Thyroid gland (tissue), 4 donors: Measurements from ENCODE around the gene ZYG11A. TPM values are rescaled to one million over a fixed set of nuclear protein-coding genes. Genes with fewer than 3 reads are reported as not detected.
"Not testable (repeated sequence)": the region's sequence is repeated elsewhere in the genome, so short reads cannot be mapped to it uniquely, and the experiment has no call there.

ENCODE experiments used
- DNase-seq, 2 donors: peaks; one replicate each; pipeline ENCODE4 v3.0.0-alpha.2; 2019
- H3K27ac ChIP-seq, 3 donors: fragments of 200-600 bp; sonication (generic); 1 replicate in 2 of 3; 2 replicates in 1 of 3; pipeline ENCODE4 v1.5.1; 2016 to 2019; ENCODE audit warnings: mild to moderate bottlenecking in 1 of 3, moderate library complexity in 1 of 3
- H3K27me3 ChIP-seq: fragments of 200-600 bp; sonication (generic); one replicate; pipeline ENCODE4 v1.5.1; 2019
- H3K36me3 ChIP-seq, 2 donors: fragments of 200-600 bp; sonication (generic); one replicate each; pipeline ENCODE4 v1.5.1; 2016 to 2019
- H3K4me1 ChIP-seq, 2 donors: fragments of 200-600 bp; sonication (generic); one replicate each; pipeline ENCODE4 v1.5.1; 2017 to 2019
- H3K4me3 ChIP-seq, 3 donors: fragments of 200-600 bp; sonication (generic); replicated peaks in 1 of 3; 1 replicate in 2 of 3; 2 replicates in 1 of 3; pipeline ENCODE4 v1.5.1; 2016; ENCODE audit warnings: mild to moderate bottlenecking in 1 of 3
- H3K9me3 ChIP-seq: fragments of 200-600 bp; sonication (generic); one replicate; pipeline ENCODE4 v1.5.1; 2017
- POLR2A ChIP-seq, 2 donors: fragments of 450-650 bp; IDR thresholded peaks; one replicate each; pipeline ENCODE4 v1.6.1; 2017; ENCODE audit warnings: antibody characterized with exemption in 2 of 2, mild to moderate bottlenecking in 2 of 2, moderate library complexity in 1 of 2
- WGBS, 2 donors: methylation state at CpG; one replicate each; pipeline ENCODE4 v1.1.5; 2017; 5-methylcytosine and 5-hydroxymethylcytosine counted together
- intact Hi-C: fragments of 100-400 bp; cut with DNase I; formaldehyde crosslinking; loops from one replicate; pipeline ENCODE4 v1.15.1; 2023
- total RNA-seq, 4 donors: library from RNA; depleted of rRNA; stranded (reverse); fragments of >200 nt; gene quantifications; one replicate each; pipeline ENCODE4 v1.2.3, GENCODE V29; 2016
- TF ChIP-seq, protein P1 (sequence below), 6 experiments: fragments of 200-600 bp in 3 of 6; fragments of 450-650 bp in 3 of 6; sonication (generic) in 3 of 6; IDR thresholded peaks; one replicate each; pipeline ENCODE4 v1.5.1; 2016 to 2019; ENCODE audit warnings: antibody characterized with exemption in 6 of 6, mild to moderate bottlenecking in 2 of 6, inconsistent platforms in 1 of 6, moderate library complexity in 1 of 6

The ZYG11A gene
- total RNA-seq, 4 donors from 2014 or later = 4.0 to 9.3 (median 5.9) TPM

DNA sequence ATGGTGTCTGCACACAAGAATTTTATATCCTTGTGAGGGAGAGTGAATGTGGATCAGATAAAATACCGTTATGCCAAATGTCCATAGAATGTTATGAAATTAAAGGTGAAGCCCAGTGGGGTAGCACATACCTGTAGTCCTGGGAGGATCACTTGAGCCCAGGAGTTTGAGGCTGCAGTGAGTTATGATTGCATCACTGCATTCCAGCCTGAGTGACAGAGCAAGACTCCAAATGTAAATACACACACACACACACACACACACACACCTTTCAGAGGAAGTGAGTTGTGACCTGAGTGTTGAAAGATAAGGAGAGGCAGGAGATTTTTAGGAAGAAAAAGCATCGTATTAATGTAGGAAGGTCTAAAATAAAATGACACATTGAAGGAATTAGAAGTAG lies 28.1 kb upstream of the ZYG11A start:
- peaks cover 11 to 27% of the 10 kb centered on the region in 2 donors for H3K36me3 ChIP-seq
- no peaks in the 10 kb centered on the region for H3K9me3 ChIP-seq
- H3K4me3 ChIP-seq = no peak overlapping the region
- H3K27ac ChIP-seq = peak overlapping the region in 2 of 3 donors; percentile 39 to 76
- peak; percentile 39 to 59 for DNase-seq
- TF ChIP-seq, protein P1, sequence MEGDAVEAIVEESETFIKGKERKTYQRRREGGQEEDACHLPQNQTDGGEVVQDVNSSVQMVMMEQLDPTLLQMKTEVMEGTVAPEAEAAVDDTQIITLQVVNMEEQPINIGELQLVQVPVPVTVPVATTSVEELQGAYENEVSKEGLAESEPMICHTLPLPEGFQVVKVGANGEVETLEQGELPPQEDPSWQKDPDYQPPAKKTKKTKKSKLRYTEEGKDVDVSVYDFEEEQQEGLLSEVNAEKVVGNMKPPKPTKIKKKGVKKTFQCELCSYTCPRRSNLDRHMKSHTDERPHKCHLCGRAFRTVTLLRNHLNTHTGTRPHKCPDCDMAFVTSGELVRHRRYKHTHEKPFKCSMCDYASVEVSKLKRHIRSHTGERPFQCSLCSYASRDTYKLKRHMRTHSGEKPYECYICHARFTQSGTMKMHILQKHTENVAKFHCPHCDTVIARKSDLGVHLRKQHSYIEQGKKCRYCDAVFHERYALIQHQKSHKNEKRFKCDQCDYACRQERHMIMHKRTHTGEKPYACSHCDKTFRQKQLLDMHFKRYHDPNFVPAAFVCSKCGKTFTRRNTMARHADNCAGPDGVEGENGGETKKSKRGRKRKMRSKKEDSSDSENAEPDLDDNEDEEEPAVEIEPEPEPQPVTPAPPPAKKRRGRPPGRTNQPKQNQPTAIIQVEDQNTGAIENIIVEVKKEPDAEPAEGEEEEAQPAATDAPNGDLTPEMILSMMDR (IDR thresholded peaks at IDR 0.05) = no peak
- no peak for TF ChIP-seq POLR2A (IDR thresholded peaks at IDR 0.05)
- peaks cover 10 to 21% of the 10 kb centered on the region in 2 donors for H3K4me1 ChIP-seq
- intact Hi-C loops = no loop called here
- 35 to 49% methylated on average over 2 of the region's 2 CpGs for WGBS, 2 donors
- H3K27me3 ChIP-seq = no peaks in the 10 kb centered on the region

DNA sequence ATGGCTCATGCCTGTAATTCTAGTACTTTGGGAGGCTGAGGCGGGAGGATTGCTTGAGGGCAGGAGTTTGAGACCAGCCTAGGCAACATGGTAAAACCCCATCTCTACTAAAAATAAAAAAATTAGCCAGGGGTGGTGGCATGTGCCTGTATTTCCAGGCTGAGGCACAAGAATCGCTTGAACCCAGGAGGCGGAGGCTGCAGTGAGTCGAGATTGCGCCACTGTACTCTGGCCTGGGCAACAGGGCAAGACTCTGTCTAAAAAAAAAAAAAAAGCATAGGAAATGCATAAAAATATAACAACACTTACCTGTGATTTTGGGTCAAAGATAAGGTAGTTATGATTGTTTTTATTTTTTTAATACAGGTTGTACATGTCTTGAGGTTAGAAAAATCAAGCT lies 21.7 kb upstream of the ZYG11A start:
- H3K9me3 ChIP-seq, H3K27ac ChIP-seq, H3K4me3 ChIP-seq, intact Hi-C loops, DNase-seq, H3K27me3 ChIP-seq, H3K4me1 ChIP-seq: not testable (repeated sequence)
- WGBS, 2 donors = 95 to 99% methylated on average over 5 of the region's 5 CpGs
- peaks cover 27 to 31% of the 10 kb centered on the region in 2 donors for H3K36me3 ChIP-seq

GRCh38 chr1:52825868-52826267 lies 16.7 kb upstream of the ZYG11A start:
- H3K4me1 ChIP-seq = no peaks in the 10 kb centered on the region
- WGBS, 2 donors = 58 to 61% methylated on average over 1 of the region's 1 CpG
- H3K9me3 ChIP-seq = no peaks in the 10 kb centered on the region
- TF ChIP-seq, protein P1 (IDR thresholded peaks at IDR 0.05) = no peak
- no peak for TF ChIP-seq POLR2A (IDR thresholded peaks at IDR 0.05)
- DNase-seq = no peak
- no peak overlapping the region for H3K4me3 ChIP-seq
- peaks cover 13 to 16% of the 10 kb centered on the region in 2 donors for H3K36me3 ChIP-seq
- no peaks in the 10 kb centered on the region for H3K27me3 ChIP-seq
- H3K27ac ChIP-seq = no peak overlapping the region
- intact Hi-C loops = no loop called here

DNA sequence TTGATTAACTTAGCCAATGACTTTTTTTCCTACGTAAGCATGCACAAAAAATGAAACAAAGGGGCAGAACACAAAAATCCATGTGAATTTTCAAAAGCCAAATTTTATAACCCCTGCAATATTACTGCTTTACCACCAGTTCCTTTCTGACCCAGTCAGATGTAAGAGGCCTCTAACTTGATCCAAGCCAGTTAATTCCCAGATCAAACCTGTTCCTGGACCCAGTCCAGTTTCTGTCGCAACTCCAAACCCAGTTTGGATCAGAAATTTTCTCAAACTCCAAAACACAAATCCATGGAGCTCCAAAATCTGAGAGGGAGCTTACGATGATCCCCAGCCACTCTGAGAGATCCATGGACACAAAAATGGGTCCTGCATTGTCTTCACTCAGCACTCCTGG lies 7.8 kb upstream of the ZYG11A start:
- Histone ChIP-seq H3K4me3 (no peak overlapping the region), H3K27ac (no peak overlapping the region), H3K27me3 (no peaks in the 10 kb centered on the region), H3K9me3 (no peaks in the 10 kb centered on the region), H3K4me1 (no peaks in the 10 kb centered on the region), H3K36me3 (no peaks in the 10 kb centered on the region)
- no peak for TF ChIP-seq POLR2A (IDR thresholded peaks at IDR 0.05)
- TF ChIP-seq, protein P1 (IDR thresholded peaks at IDR 0.05) = peak in 3 of 6 experiments; percentile 17 to 39 (median 31)
- intact Hi-C loops = no loop called here
- DNase-seq = peak; percentile 31 to 37
- WGBS, 2 donors = 72 to 77% methylated on average over 3 of the region's 3 CpGs

DNA sequence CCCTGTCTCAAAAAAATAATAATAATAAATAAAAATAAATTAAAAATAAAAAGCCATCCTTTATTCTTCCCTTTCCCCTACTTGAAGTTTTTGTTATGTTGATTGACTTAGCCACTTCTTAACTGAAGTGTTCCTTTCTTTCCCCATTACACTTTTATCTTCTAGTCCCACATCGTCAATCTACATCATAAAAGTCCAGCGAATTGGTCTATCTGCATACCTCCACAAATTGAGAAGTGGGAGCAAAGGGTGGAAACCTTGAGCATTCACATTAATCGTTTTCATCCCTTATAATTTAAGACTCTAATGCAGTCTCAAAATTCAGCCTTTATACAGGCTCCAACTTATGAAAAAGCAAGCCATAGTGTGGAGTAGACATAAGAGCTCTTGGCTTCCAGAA lies 6.5 kb upstream of the ZYG11A start:
- intact Hi-C loops = no loop called here
- Histone ChIP-seq H3K27me3 (no peaks in the 10 kb centered on the region), H3K4me3 (no peak overlapping the region), H3K27ac (no peak overlapping the region), H3K9me3 (no peaks in the 10 kb centered on the region), H3K36me3 (no peaks in the 10 kb centered on the region), H3K4me1 (no peaks in the 10 kb centered on the region)
- TF ChIP-seq, protein P1 (IDR thresholded peaks at IDR 0.05) = no peak
- TF ChIP-seq POLR2A (IDR thresholded peaks at IDR 0.05) = no peak
- DNase-seq = no peak
- 66 to 70% methylated on average over 3 of the region's 3 CpGs for WGBS, 2 donors

- intact Hi-C loops, H3K4me1 ChIP-seq, H3K9me3 ChIP-seq, H3K27ac ChIP-seq, H3K36me3 ChIP-seq, H3K4me3 ChIP-seq, DNase-seq, H3K27me3 ChIP-seq: not testable (repeated sequence)
- WGBS, 2 donors = 92 to 98% methylated on average over 10 of the region's 10 CpGs
Observed at GRCh38 chr1:52839175-52839574, 3.4 kb upstream of the ZYG11A start.

- H3K9me3 ChIP-seq, DNase-seq, H3K4me1 ChIP-seq, H3K27ac ChIP-seq, H3K36me3 ChIP-seq, H3K4me3 ChIP-seq, H3K27me3 ChIP-seq: not testable (repeated sequence)
- 92 to 96% methylated on average over 6 of the region's 6 CpGs for WGBS, 2 donors
- intact Hi-C loops = loop anchor here (5.0 kb wide), 1 partner anchor 67 kb away; no protein-coding TSS in a partner anchor
Observed at GRCh38 chr1:52845119-52845518, 2.6 kb downstream of the ZYG11A start.
